ENCODE results near the gene LAP3. TPM values are rescaled to one million over a fixed set of nuclear protein-coding genes. Genes with fewer than 3 reads are reported as not detected.

The LAP3 gene
- total RNA-seq, 4 donors from 2014 or later: 72.3 to 117 (median 78.9) TPM

DNA sequence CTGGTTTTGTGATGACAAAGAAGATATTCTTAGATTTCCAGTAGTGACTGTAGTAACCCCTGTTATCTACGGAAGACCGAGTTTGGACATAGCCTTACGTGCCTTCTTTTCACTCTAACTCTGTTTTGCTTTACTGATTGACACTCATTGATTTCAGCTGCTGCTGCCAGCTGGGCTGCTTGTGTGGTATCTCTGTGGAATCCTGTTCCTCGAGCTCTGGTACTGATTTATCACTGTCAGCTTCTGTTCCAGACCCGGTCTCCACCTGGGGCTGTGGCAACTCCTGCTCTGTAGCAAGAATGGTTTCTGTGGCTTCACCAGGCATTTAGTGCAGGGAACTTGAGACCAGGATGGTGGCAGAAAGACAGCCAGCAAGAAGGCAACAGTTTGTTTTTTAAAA is 24.6 kb upstream of the LAP3 start:
- H3K4me3 ChIP-seq: no peak overlapping the region
- intact Hi-C loops (cut with DNase I): no loop called here
- WGBS: 35% methylated on average over 5 of the region's 5 CpGs
- H3K4me1 ChIP-seq: no peaks in the 10 kb centered on the region
- TF ChIP-seq POLR2AphosphoS5 (IDR thresholded peaks at IDR 0.05): no peak
- no peak for TF ChIP-seq POLR2A (IDR thresholded peaks at IDR 0.05; ENCODE audit: low read depth)
- no peak for TF ChIP-seq EP300 (IDR thresholded peaks at IDR 0.05)
- TF ChIP-seq, protein P1, sequence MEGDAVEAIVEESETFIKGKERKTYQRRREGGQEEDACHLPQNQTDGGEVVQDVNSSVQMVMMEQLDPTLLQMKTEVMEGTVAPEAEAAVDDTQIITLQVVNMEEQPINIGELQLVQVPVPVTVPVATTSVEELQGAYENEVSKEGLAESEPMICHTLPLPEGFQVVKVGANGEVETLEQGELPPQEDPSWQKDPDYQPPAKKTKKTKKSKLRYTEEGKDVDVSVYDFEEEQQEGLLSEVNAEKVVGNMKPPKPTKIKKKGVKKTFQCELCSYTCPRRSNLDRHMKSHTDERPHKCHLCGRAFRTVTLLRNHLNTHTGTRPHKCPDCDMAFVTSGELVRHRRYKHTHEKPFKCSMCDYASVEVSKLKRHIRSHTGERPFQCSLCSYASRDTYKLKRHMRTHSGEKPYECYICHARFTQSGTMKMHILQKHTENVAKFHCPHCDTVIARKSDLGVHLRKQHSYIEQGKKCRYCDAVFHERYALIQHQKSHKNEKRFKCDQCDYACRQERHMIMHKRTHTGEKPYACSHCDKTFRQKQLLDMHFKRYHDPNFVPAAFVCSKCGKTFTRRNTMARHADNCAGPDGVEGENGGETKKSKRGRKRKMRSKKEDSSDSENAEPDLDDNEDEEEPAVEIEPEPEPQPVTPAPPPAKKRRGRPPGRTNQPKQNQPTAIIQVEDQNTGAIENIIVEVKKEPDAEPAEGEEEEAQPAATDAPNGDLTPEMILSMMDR (IDR thresholded peaks at IDR 0.05): no peak
- DNase-seq (ENCODE audit: extremely low spot score): no peak
- no peak overlapping the region for H3K27ac ChIP-seq (replicated peaks in 1 of 4)
- peaks cover 0 to 28% (median 0%) of the 10 kb centered on the region in 4 donors for H3K27me3 ChIP-seq
- H3K36me3 ChIP-seq: no peaks in the 10 kb centered on the region
- no peaks in the 10 kb centered on the region for H3K9me3 ChIP-seq

DNA sequence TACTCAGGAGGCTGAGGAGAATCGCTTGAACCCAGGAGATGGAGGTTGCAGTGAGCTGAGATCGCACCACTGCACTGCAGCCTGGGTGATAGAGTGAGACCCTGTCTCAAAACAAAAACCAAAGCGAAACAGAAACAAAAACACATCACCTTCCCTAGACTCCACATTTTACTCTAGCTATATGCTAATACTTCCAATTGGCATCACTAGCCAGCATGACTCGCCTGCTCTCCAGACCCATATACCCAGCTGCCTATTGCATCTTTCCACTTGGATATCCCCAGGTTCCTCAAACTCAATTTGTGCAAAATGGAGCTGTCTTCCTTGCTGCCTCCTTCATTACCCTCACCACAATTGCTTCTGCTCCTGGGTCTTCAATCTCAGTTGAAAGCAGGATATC is 22.4 kb upstream of the LAP3 start:
- no peak overlapping the region for H3K4me3 ChIP-seq
- TF ChIP-seq, protein P1 (IDR thresholded peaks at IDR 0.05): no peak
- TF ChIP-seq EP300 (IDR thresholded peaks at IDR 0.05): no peak
- no peak for TF ChIP-seq POLR2AphosphoS5 (IDR thresholded peaks at IDR 0.05)
- no peak for TF ChIP-seq POLR2A (IDR thresholded peaks at IDR 0.05; ENCODE audit: low read depth)
- intact Hi-C loops (cut with DNase I): no loop called here
- DNase-seq (ENCODE audit: extremely low spot score): no peak
- H3K27me3 ChIP-seq: peaks cover 0 to 28% (median 0%) of the 10 kb centered on the region in 4 donors
- 65% methylated on average over 4 of the region's 4 CpGs for WGBS
- H3K27ac ChIP-seq (replicated peaks in 1 of 4): no peak overlapping the region
- no peaks in the 10 kb centered on the region for H3K9me3 ChIP-seq
- no peaks in the 10 kb centered on the region for H3K36me3 ChIP-seq
- H3K4me1 ChIP-seq: no peaks in the 10 kb centered on the region

DNA sequence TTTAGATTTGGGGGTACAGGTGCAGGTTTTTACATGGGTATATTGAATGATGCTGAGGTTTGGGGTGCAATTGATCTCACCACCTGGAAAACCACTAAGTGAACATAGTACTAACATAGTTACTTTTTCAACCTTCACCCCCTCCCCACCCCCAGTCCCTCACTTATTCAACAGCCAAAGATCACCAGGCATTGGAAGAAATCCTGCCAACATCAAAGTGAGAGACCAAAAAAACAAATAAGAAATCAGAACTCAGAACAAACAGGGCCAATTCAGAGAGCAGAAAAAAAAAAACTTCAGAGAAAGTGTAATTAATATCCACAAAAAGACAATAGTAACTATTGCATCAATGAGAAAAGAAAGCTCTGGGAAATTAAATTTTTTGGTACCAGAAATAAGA is 20.5 kb upstream of the LAP3 start:
- H3K4me1 ChIP-seq: no peaks in the 10 kb centered on the region
- TF ChIP-seq EP300 (IDR thresholded peaks at IDR 0.05): no peak
- no peak for TF ChIP-seq POLR2A (IDR thresholded peaks at IDR 0.05; ENCODE audit: low read depth)
- TF ChIP-seq, protein P1 (IDR thresholded peaks at IDR 0.05): no peak
- no peak for TF ChIP-seq POLR2AphosphoS5 (IDR thresholded peaks at IDR 0.05)
- no peak overlapping the region for H3K4me3 ChIP-seq
- H3K27ac ChIP-seq (replicated peaks in 1 of 4): no peak overlapping the region
- intact Hi-C loops (cut with DNase I): no loop called here
- H3K9me3 ChIP-seq: no peaks in the 10 kb centered on the region
- peaks cover 0 to 28% (median 0%) of the 10 kb centered on the region in 4 donors for H3K27me3 ChIP-seq
- no peak for DNase-seq (ENCODE audit: extremely low spot score)
- H3K36me3 ChIP-seq: no peaks in the 10 kb centered on the region

DNA sequence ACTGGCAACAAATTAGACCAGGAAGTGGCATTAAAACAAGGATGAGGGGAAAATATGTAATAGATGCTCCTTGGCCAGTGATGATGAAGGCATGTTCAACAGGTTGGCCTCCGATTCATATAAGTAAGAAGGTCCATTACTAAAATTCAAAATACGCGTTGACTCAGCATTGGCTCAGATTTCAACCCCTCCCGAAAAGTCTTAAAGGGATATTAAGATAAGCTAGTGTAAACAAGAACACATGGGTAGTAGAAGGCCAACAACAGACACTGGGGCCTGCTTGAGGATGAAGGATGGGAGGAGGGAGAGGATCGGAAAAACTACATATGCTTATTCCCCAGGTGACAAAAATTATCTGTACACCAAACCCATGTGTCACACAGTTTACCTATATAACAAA is 19.1 kb upstream of the LAP3 start:
- no peak overlapping the region for H3K27ac ChIP-seq (replicated peaks in 1 of 4)
- no peak overlapping the region for H3K4me3 ChIP-seq
- no peak for TF ChIP-seq POLR2AphosphoS5 (IDR thresholded peaks at IDR 0.05)
- TF ChIP-seq, protein P1 (IDR thresholded peaks at IDR 0.05): no peak
- no peak for DNase-seq (ENCODE audit: extremely low spot score)
- H3K36me3 ChIP-seq: no peaks in the 10 kb centered on the region
- WGBS: 79% methylated on average over 5 of the region's 5 CpGs
- intact Hi-C loops (cut with DNase I): no loop called here
- H3K4me1 ChIP-seq: no peaks in the 10 kb centered on the region
- peaks cover 0 to 22% (median 0%) of the 10 kb centered on the region in 4 donors for H3K27me3 ChIP-seq
- no peaks in the 10 kb centered on the region for H3K9me3 ChIP-seq

DNA sequence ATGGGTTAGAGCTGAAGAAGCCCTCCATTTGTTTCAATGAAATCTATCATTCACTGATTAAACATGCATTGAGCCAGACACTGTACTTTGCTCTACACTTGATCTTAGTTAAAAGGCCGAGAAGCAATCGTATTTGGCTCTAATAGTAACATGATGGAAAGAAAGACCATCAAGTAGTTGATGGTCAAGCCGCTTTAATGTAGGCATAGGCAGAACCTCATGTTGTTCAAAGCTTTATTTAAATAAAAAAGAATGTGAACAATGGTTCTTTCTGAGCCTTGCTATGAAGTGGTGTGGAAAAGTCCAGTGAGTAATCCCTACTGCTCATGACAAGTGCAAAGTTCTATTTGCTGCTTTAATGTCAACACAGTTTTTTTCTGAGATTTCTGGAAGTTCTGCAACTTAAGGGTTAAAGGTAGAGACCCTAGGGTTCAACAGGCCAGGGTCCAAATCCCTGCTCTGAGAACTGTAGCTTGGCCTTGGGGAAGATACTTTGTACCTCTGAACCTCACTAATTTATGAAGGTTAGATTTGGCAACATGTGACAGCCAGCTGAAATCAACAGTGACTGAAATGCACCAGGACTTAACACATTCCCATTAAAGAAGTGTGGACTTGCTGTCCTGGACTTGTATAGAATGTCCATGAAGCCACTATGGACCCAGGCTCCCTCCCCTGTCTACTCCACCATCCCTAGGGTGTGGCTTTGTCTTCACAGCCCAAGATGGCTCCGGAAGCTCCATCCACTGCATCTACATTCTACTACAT is 17.9 kb upstream of the LAP3 start:
- Histone ChIP-seq H3K36me3 (no peaks in the 10 kb centered on the region), H3K27ac (replicated peaks in 1 of 4) (no peak overlapping the region), H3K27me3 (peaks cover 0 to 15% (median 0%) of the 10 kb centered on the region in 4 donors), H3K9me3 (no peaks in the 10 kb centered on the region), H3K4me3 (no peak overlapping the region), H3K4me1 (no peaks in the 10 kb centered on the region)
- 95% methylated on average over 4 of the region's 4 CpGs for WGBS
- intact Hi-C loops (cut with DNase I): no loop called here
- DNase-seq (ENCODE audit: extremely low spot score): no peak
- TF ChIP-seq, protein P1 (IDR thresholded peaks at IDR 0.05): no peak
- TF ChIP-seq EP300 (IDR thresholded peaks at IDR 0.05) (no peak), POLR2AphosphoS5 (IDR thresholded peaks at IDR 0.05) (no peak), POLR2A (IDR thresholded peaks at IDR 0.05; ENCODE audit: low read depth) (no peak)
